ENCODE measurements around the gene TGM5.

DNA sequence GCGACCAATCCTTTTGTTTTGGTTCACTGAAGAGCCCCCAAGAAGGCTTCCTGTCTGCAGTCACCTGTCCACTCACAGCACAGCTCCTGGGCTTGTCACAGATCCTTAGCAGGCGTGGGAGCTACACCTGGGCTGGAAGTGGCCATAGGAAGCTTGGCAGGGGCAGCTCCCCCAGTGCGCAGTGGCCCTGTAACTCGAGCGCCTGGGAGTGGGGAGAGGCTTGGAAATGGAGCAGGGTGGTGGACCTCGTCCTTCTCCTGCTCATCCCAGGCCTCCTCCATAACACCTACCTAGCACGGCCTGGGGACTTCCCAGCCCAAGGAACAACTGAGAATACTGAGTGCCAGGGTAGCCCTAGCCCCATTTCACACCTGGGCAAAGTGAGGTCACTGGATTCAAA, 19.3 kb upstream of the TGM5 start:
- TF ChIP-seq POLR2A (IDR thresholded peaks at IDR 0.05; ENCODE audit: low read length) (no peak), GATA1 (IDR thresholded peaks at IDR 0.05; ENCODE audit: low read depth, low read length) (no peak)
